Keratinocyte (primary cell): ENCODE measurements around the gene S1PR3. TPM values are rescaled to one million over a fixed set of nuclear protein-coding genes. Genes with fewer than 3 reads are reported as not detected.
A peak's percentile ranks its signal among the peaks of the same experiment; 100 is the strongest.

Experiments used
- DNase-seq: peaks from one replicate; pipeline ENCODE4 v3.0.0-alpha.2; 2011; ENCODE audit warnings: low read depth, missing footprints, low spot score
- FAIRE-seq: peaks from 2 replicates; lab custom pipeline; 2011; peaks lifted over from hg19 to GRCh38; lab: Jason Lieb, UNC
- H2AFZ ChIP-seq: 2 replicates; pipeline ENCODE4 v1.6.0; 2012; ENCODE audit warnings: low read length, control low read depth, inconsistent platforms; ENCODE audit not compliant: control insufficient read depth
- H3K27ac ChIP-seq: 2 replicates; pipeline ENCODE4 v1.5.1; 2011; ENCODE audit warnings: low read length; ENCODE audit not compliant: control insufficient read depth, insufficient read depth
- H3K27me3 ChIP-seq: 3 replicates; pipeline ENCODE4 v1.6.0; 2011; ENCODE audit warnings: low read length; ENCODE audit not compliant: control insufficient read depth, insufficient read depth; ENCODE audit errors: extremely low read depth
- H3K36me3 ChIP-seq, 2 experiments: 2 replicates in 1 of 2; 3 replicates in 1 of 2; pipeline ENCODE4 v1.5.1; 2011; ENCODE audit warnings: low read length in 2 of 2, mild to moderate bottlenecking in 1 of 2; ENCODE audit not compliant: control insufficient read depth in 2 of 2, insufficient read depth in 2 of 2; ENCODE audit errors: extremely low read depth in 1 of 2
- H3K4me1 ChIP-seq: 3 replicates; pipeline ENCODE4 v1.5.1; 2011; ENCODE audit warnings: low read length; ENCODE audit not compliant: control insufficient read depth, insufficient read depth; ENCODE audit errors: extremely low read depth
- H3K4me2 ChIP-seq: 3 replicates; pipeline ENCODE4 v1.6.0; 2011; ENCODE audit warnings: low read depth, low read length; ENCODE audit not compliant: control insufficient read depth, insufficient read depth; ENCODE audit errors: extremely low read depth
- H3K4me3 ChIP-seq, 3 experiments: fragments of 200-600 bp in 1 of 3; sonication (generic) in 1 of 3; 2 replicates in 2 of 3; 3 replicates in 1 of 3; pipeline ENCODE4 v1.5.1; 2011 to 2016; ENCODE audit warnings: low read length in 3 of 3, mild to moderate bottlenecking in 3 of 3, control low read depth in 2 of 3, inconsistent platforms in 1 of 3, low read depth in 1 of 3, mixed read lengths in 1 of 3, mixed run types in 1 of 3, moderate library complexity in 1 of 3; ENCODE audit not compliant: control insufficient read depth in 2 of 3, insufficient read depth in 2 of 3; ENCODE audit errors: extremely low read depth in 1 of 3
- H3K79me2 ChIP-seq: 2 replicates; pipeline ENCODE4 v1.6.0; 2012; ENCODE audit warnings: low read length; ENCODE audit not compliant: control insufficient read depth, insufficient read depth
- H3K9ac ChIP-seq: 3 replicates; pipeline ENCODE4 v1.6.0; 2011; ENCODE audit warnings: low read length; ENCODE audit not compliant: control insufficient read depth, insufficient read depth; ENCODE audit errors: extremely low read depth
- H3K9me1 ChIP-seq: 3 replicates; pipeline ENCODE4 v1.6.0; 2011; ENCODE audit warnings: low read length; ENCODE audit not compliant: control insufficient read depth, insufficient read depth; ENCODE audit errors: extremely low read depth
- H3K9me3 ChIP-seq: 2 replicates; pipeline ENCODE4 v1.5.1; 2012; ENCODE audit warnings: low read depth, low read length; ENCODE audit not compliant: control insufficient read depth
- H4K20me1 ChIP-seq: 3 replicates; pipeline ENCODE4 v1.6.0; 2011; ENCODE audit warnings: low read length; ENCODE audit not compliant: control insufficient read depth, insufficient read depth; ENCODE audit errors: extremely low read depth
- CTCF ChIP-seq, 3 experiments: IDR thresholded peaks in 1 of 3; conservative IDR thresholded peaks in 1 of 3; optimal IDR thresholded peaks in 1 of 3; 2 replicates in 2 of 3; 3 replicates in 1 of 3; pipeline versions ENCODE3 to v1.5.1; 2011; ENCODE audit warnings: low read length in 3 of 3, mild to moderate bottlenecking in 3 of 3, moderate library complexity in 2 of 3, control low read depth in 1 of 3, inconsistent platforms in 1 of 3; ENCODE audit not compliant: insufficient read depth in 2 of 3; ENCODE audit errors: extremely low read depth in 1 of 3
- EZH2 ChIP-seq: IDR thresholded peaks from one replicate; pipeline ENCODE4 v1.6.1; 2012; ENCODE audit warnings: inconsistent platforms, mild to moderate bottlenecking, low read length, moderate library complexity
- dilution Hi-C: fragments of 300-500 bp; cut with MboI; formaldehyde crosslinking; loops from one replicate; pipeline ENCODE4 v1.7.0; 2020; ENCODE audit warnings: low sequenced_read_pairs; ENCODE audit not compliant: extremely low pct_ligation_motif_present
- polyA plus RNA-seq, 5 experiments: library from polyadenylated mRNA; depleted of rRNA in 3 of 5; stranded (reverse) in 3 of 5; stranded (forward) in 1 of 5; unstranded in 1 of 5; fragments of >200 nt; gene quantifications; 1 replicate in 1 of 5; 2 replicates in 3 of 5; 3 replicates in 1 of 5; pipeline versions ENCODE4 v1.2.1 to v1.2.3, GENCODE V29; 2011 to 2012; ENCODE audit warnings: missing spikeins in 2 of 5, low read depth in 1 of 5, low replicate concordance in 1 of 5

The S1PR3 gene
- polyA plus RNA-seq, 1 donor (not counting 4 experiments of a cell fraction or from before 2014, with no cell fraction given) = 4.1 TPM

GRCh38 chr9:89000973-89001916 is 10.0 kb downstream of the S1PR3 start:
- dilution Hi-C loops = no loop called here
- H3K9ac ChIP-seq = no peak overlapping the region
- no peak for DNase-seq

DNA sequence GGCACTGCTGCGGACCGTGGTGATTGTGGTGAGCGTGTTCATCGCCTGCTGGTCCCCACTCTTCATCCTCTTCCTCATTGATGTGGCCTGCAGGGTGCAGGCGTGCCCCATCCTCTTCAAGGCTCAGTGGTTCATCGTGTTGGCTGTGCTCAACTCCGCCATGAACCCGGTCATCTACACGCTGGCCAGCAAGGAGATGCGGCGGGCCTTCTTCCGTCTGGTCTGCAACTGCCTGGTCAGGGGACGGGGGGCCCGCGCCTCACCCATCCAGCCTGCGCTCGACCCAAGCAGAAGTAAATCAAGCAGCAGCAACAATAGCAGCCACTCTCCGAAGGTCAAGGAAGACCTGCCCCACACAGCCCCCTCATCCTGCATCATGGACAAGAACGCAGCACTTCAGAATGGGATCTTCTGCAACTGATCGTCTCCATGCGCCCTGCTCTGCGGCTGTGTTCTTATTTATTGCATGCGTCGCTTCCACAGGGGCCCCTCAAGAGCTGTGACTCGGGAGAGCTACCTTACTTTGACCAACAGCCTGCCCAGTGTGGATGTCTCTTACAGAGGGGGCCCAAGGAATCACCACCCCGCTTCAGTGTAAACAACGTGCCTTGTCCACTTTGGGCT is 10.8 kb downstream of the S1PR3 start:
- H3K36me3 ChIP-seq = no peaks in the 10 kb centered on the region
- H3K79me2 ChIP-seq = no peaks in the 10 kb centered on the region
- FAIRE-seq (no peak), DNase-seq (no peak)
- no peak overlapping the region for H3K9ac ChIP-seq
- dilution Hi-C loops = no loop called here
- H2AFZ ChIP-seq = no peak overlapping the region
- H3K4me2 ChIP-seq = no peak overlapping the region
- TF ChIP-seq EZH2 (no peak), CTCF (optimal IDR thresholded peaks at IDR 0.05 in 1 of 3, IDR thresholded peaks at IDR 0.05 in 1 of 3, conservative IDR thresholded peaks at IDR 0.05 in 1 of 3; ENCODE audit: extremely low read depth in 1 of 3, insufficient read depth in 2 of 3, low read length in 3 of 3) (no peak)
- no peaks in the 10 kb centered on the region for H4K20me1 ChIP-seq
- H3K9me1 ChIP-seq = no peaks in the 10 kb centered on the region
- no peaks in the 10 kb centered on the region for H3K9me3 ChIP-seq
- peaks cover 6% of the 10 kb centered on the region for H3K4me1 ChIP-seq
- no peak overlapping the region for H3K27ac ChIP-seq
- H3K27me3 ChIP-seq = no peaks in the 10 kb centered on the region
- no peak overlapping the region for H3K4me3 ChIP-seq

More at GRCh38 chr9:89000973-89001916, 10.0 kb downstream of the S1PR3 start:
- Histone ChIP-seq H3K27ac (no peak overlapping the region), H3K4me3 (peak overlapping the region in 1 of 3 experiments; percentile 42), H3K79me2 (no peaks in the 10 kb centered on the region), H4K20me1 (no peaks in the 10 kb centered on the region), H3K9me3 (no peaks in the 10 kb centered on the region), H2AFZ (peak overlapping the region; percentile 70), H3K9me1 (no peaks in the 10 kb centered on the region), H3K4me1 (peaks cover 6% of the 10 kb centered on the region), H3K36me3 (no peaks in the 10 kb centered on the region), H3K27me3 (no peaks in the 10 kb centered on the region), H3K4me2 (peak overlapping the region; percentile 62)
- peak; percentile 5 for FAIRE-seq
- TF ChIP-seq EZH2 (no peak), CTCF (optimal IDR thresholded peaks at IDR 0.05 in 1 of 3, IDR thresholded peaks at IDR 0.05 in 1 of 3, conservative IDR thresholded peaks at IDR 0.05 in 1 of 3; ENCODE audit: extremely low read depth in 1 of 3, insufficient read depth in 2 of 3, low read length in 3 of 3) (peak; percentile 66 to 86 (median 82))
